Amniotic epithelial cell (primary cell): ENCODE results near the gene MRGPRX2.

Source experiments
- DNase-seq: peaks from one replicate; pipeline ENCODE4 v3.0.0-alpha.2; 2010; ENCODE audit warnings: low read depth

The MRGPRX2 gene

DNA sequence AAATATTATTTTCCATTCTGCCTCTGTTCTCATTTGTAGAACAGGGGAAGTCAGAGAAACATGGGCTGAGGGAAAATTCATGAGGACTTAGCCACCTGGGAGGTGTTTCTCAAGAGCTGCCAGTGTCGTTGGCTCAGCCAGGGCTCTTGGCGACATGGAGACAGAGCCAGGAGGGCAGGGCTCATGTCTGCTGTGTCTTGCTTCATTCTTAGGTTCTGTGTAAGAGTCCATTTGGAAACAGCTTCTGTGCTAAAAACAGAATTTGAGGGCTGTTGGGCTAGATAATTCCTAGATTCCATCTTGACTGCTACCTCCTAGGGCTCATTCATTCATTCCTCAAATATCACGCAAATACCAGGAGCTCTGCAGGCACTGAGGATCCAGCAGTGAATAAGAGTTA, 15.1 kb upstream of the MRGPRX2 start:
- no peak for DNase-seq

DNA sequence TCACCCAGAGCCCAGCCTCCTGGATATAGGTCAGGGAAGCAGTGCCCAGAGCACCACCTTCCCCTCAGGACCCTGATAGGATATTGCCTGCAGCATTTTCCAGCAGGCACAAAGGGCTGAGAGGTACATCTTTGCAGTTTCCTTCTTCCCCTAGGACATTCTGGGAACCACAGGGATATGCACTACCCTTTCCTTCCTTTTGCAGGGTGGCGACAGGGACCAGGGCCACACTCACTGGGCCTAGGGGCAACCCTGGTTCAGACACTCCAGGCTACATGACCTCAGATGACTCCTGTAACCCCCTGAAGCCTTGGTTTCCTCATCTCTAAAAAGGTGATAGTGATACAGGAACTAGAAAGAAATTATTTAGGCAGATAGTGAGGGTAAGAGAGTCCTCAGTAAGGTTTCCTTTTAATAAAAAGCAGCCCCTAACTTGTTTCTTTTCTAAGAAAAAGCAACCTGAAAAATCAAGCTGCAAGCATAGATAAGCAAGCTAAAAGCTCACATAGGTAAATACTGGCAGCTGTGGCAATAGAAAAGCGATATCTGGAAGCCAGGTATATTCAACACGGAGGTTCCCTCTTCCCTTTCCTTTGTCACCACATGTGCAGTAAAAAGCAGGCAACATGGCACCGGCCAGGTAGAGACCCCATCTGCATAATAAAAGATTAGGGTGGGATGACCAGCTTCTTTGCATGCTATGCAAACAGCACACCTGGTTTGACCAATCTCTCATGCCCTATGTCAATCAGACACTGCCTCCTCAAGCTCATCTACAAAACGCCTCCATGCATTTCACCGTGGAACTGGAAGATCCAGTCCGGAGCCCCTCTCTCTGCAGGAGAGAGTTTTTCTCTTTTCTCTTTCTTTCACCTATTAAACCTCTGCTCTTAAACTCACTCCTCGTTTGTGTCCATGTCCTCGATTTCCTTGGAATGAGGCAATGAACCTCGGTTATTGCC, 13.2 kb upstream of the MRGPRX2 start:
- DNase-seq: no peak

DNA sequence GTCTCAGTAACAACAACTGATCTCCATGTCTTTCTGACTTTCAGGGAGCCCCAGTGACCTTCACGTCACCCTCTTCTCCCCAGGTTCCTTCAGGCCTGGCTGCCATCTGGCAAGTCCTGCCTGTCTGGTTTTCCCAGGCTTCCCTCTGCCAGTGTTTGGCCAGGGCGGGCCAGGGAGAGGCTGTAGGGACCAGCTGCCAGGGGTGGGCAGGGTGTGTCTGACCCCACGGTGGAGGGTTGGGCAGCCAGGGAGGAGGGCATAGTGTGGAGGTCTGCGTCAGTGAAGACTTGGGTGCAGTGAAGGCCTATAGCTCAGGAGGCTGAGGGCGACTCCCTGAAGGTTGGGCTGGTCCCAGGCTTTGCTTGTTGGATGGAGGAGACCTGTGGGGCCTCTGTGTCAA, 11.9 kb upstream of the MRGPRX2 start:
- no peak for DNase-seq

DNA sequence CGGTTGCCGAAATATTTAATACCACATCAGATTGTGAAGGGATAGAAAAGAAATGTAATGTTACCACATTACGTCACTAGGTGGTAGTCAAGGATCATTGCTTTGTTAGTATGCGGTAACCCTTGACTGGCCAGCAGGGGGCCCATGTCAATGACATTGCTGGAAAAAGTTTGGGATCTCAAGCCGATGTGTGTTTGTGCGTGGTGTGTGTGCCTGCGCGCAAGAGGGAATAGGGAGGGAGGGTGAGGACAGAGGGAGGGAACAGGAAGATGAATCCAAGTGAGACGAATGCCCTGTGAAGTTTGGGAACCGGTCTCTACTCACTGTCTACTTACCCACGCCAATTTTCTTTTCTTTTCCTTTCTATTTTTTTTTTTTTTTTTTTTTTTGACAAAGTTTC, 10.7 kb upstream of the MRGPRX2 start:
- peak; percentile 76 for DNase-seq

DNA sequence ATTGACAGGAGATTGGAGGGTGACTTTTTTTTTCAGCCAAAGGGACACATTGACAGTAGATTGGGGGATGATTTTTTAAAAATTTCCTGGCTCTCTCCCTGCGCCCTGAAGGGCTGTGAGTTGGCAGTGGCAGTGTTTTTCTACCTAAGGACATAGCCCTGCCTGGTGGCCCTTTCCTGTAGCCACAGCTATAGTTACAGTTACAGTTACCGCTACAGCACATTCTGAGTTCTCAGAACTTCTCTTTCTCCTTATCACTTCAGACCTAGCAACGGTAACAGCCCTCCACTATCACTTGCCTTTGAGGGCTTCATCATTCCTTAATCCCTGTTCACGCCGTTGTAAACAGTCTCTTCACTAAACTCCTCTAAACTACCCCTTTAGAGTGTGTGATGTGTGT, 684 bp downstream of the MRGPRX2 start:
- no peak for DNase-seq

DNA sequence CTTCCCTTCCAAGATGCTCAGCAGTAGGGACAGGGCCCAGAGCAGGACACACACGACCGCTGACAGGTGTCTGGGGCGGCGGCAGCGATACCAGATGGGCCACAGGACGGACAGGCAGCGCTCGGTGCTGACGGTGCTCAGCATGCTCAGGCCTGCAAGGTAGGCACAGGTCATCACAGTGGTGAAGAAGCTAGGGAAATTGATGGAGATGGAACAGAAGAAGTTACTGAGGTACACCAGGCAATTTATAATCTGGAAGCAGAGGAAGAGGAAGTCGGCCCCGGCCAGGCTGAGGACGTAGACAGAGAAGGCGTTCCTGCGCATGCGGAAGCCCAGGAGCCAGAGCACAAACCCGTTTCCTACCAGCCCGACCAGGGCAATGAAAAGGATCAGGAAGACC, 4.6 kb downstream of the MRGPRX2 start:
- no peak for DNase-seq

DNA sequence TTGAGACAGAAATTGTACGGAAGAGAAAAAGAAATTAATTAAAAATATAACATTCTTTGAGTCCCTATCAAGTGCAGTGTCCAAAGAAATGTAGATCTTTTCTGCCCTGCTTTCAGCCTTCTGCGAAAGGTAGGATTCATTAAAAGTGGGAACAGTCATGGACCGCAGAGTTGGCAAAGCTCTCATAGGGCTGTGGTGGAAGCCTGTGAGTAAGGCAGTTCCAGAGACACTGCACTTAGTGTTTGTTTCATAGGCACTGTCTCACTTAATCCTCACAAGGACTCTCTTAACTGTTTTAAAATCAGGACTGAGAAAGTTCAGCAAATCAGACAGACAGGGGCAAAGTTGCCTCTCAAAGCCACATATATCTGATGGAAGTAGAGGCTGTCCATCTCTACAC, 5.5 kb downstream of the MRGPRX2 start:
- DNase-seq: no peak

DNA sequence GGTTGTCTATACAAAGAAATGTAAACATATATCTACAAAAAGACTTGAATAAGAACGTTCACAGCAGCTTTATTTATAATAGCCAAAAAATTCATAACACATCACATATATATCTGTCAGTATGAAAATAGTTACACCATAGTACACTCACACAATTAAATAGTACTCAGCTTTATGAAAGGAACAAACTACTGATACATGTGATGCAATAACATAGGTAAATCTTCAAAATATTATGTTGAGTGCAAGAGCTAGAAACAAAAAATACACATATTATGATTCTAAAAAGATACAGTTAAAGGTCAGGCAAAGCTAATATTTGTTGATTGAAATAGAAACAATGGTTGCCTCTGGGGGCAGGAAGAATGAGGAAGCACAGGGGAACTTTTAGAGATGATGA, 6.6 kb downstream of the MRGPRX2 start:
- no peak for DNase-seq

DNA sequence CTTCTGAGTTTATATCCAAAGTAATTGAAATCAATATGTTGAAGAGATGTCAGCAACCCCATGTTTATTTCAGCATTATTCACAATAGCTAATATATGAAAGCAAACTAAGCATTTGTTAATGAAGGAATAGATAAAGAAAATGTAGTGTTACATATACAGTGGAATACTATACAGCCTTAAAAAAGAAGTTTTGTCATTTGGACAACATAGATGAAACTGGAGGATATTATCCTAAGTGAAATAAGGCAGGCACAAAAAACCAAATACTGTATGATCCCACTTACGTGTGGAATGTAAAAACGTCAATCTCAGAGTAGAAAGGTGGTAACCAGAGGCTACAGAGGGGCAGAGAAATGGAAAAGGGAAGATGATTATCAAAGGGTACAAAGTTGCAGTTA, 10.2 kb downstream of the MRGPRX2 start:
- no peak for DNase-seq

DNA sequence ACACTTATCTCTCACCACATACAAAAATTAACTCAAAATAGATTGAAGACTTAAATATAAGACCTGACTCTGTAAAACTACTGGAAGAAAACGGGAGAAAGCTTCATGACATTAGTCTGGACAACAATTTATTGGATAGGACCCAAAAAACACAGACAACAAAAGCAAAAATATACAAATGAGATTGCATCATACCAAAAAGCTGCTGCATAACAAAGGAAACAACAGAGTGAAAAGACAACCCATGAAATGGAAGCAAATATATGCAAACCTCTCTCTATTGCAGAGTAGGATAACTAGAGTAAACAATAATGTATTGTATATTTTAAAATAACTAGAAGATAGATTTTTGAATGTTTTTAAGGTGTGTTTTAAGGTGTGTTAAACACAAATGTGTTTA, 11.2 kb downstream of the MRGPRX2 start:
- DNase-seq: no peak

DNA sequence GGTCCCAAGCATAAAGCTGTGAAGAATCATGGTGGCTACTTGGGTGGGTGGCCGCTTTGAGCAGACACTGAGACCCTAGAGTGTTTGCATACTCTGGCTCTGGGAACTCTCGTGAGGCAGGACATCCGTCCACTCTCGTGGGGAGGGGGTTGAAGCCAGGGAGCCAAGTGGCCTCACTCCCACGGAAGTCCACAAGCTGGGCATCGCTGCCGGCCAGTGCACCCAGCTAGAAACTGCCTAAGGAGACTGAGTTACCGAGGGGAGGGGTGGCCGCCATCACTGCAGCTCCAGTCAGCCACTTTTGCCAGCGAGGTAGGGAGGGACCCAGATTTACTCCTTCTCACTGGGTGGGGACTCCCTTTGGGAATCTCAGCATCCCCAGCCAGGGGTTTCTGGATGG, 20.5 kb downstream of the MRGPRX2 start:
- DNase-seq: no peak

DNA sequence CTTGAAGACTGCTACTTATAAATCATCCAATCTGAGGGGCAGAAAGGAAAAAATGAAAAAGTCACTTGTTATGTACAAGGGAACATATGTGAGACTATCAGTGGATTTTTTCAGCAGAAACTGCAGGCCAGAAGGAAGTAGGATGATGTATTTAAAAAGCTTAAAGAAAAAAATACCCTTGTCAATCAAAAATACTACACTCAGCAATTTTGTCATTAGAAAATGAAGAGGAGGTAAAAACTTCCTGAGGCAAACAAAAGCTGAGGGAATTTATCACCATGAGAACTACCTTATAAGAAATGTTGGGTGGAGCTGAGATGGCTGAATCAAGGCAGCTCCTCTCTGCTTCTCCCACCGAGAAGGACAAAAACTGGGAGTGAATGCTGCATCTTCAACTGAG, 21.1 kb downstream of the MRGPRX2 start:
- DNase-seq: no peak

DNA sequence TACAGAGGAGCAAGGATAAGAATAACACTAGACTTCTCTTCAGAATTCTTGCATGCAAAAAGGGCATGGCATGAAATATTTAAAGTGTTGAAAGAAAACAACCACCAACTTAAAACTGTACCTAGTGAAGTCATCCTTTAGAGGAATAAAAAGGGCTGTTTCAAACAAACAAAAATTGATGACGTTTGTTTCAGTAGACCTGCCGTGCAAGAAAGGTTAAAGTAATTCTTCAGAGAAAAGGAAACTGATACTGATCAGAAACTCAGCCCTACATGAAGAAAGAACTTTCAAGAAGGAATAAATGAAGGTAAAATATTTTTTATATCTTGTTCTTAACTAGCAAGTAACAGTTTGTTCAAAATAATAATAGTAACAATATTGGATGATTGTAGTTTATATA, 27.5 kb downstream of the MRGPRX2 start:
- DNase-seq: no peak

DNA sequence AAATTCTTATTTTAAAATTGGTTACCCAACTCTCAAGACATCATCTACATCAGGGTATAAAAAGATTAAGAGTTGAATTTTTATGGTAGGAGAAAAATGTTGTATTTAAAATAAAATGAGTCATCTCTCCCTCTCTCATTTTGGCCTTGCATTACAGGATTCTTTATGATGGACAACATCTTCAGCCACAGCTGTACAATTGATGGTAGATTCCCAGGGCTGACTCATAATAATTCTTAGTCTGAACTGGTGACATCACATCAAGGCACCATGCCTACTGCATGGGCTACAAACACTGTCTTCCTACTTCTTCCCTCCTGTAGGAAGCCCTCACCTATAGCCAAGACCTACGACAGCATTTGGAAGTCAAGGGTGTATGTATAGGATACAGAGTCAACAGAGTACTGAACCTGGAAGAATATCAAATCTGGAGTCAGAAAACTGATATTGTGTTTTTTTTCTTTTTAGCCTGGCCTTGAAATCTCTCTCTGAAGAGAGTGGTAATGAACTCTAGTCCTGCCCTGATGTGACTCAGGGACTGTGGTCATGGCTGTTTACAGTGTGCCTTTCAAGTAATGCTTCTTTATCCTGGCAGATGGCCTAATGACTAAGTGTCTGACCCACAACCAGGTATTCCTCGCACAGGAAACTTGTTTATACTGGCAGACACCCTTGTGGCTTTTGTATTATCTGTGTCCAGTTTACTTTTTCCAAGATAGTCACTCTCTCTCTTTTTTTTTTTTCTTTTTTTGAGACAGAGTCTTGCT, 32.5 kb downstream of the MRGPRX2 start:
- DNase-seq: peak; percentile 75

DNA sequence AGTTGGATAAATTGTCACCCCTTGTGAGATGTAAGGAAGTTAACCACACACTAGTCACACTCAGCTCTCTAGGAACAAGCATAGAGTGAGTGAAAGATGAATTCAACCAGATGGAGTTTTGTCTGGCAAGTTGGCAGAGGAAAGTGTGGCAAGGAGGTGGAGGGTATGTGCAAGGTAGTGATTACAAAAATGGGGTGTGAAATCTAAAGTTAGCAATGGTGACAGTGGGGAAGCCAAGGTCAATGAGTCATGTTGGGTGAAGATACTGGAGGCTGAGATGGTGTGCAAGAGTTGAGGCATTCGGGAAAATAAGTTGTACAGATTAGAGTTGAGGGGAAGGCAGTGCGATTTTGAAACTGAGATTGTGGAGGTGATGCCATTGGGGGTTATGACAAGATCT, 33.7 kb downstream of the MRGPRX2 start:
- DNase-seq: no peak

DNA sequence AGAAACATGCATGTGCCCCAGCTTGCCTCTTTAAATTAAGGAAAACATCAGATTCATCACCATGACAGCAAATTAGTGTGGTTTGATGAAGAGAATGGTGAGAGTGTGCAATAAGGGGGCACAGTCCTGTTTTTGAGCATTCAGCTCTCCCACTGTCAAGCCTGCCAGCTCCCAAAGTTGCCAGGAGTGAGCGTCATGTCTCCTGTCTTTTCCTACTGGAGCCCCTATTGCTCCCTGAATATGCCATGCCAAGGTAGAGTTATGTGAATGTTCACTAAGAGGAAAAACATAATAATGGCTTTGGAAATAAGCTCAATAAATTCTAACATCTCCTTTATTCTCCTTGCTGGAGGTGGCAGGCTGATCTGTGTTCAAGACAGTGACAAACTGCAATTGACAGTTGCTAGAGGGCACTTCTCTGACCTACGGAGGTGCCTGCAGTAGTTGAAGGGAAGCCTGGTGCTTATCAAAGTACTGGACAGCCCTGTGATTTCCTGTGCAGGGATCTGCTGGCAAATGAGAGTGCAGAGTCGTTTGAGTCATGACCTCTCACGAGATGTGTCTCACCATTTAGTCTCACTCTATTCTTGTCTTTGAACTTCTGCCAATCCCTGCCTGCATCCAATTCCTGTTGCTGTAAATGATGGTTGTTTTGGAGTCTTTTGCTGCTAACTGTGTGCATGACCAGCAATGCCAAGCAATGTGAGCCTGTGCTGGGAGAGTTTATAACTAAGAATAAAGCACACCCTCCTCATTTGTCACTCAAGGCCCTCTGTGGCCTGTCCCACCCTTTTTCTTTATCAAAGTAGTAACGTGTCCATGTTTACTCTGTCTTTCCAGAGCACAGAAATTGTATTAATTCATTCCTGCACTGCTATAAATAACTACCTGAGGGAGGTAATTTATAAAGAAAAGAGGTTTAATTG, 34.8 kb downstream of the MRGPRX2 start:
- peak; percentile 1 for DNase-seq

DNA sequence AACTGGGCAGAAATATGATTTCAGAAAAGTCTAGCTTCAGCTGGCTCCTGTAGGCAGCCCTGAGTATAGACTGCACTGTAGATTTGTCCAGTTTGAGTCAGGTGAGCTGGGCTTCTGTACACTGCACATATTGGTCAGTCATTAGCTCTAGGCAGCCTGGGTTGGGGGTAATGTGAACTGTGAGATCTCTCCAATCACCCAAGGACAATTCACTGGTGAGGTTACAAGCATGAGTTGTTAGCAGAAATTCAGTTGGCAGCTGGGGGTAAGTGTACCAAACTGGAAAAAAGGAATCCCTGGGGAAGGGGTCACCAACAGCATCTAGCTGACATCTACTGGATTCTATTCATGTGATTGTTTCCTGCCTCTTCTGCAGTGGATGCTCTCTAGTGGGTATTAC, 39.7 kb downstream of the MRGPRX2 start:
- no peak for DNase-seq

DNA sequence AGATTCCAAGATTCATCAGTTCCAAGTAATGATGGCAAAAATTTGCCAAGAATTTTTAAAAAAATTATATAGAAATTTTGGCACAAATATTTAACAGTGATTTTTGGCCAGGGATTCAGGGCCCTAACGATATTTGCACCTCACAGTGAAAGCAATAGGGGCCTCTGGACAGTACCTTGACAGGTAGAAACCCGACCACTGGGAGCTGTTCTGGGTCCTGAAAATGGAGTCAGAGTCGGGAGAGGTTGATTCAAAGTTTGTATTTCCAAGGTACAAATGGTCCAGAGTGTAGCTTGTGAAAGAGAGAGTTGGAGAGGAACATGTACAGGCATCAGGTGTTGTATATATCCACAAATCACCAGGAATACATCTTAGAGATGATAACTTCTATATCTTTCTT, 41.6 kb downstream of the MRGPRX2 start:
- DNase-seq: peak; percentile 3

DNA sequence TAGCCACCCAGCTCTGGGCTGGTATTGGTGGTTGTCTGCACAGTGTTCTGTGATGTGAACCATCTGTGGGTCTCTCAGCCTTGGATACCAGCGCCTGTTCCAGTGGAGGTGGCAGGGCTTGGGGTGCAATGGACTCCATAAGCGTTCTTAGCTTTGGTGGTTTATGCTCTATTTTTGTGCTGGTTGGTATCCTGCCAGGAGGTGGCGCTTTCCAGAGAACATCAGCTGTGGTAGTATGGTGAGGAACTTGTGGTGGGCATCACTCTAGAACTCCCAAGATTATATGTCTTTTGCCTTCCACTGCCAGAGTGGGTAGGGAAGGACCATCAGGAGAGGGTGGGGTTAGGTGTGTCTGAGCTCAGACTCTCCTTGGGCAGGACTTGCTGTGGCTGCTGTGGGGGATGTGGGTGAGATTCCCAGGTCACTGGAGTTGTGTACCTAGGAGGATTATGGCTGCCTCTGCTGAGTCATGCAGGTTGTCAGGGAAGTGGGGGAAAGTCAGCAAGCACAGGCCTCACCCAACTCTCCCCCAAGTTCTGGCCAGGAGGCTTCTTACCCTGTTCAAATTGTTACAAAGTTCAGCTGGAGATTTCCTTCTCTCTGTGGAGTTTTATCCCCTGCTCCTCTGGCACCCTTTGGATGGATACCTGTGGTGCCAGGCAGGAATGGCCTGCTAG, 47.2 kb downstream of the MRGPRX2 start:
- DNase-seq: no peak

DNA sequence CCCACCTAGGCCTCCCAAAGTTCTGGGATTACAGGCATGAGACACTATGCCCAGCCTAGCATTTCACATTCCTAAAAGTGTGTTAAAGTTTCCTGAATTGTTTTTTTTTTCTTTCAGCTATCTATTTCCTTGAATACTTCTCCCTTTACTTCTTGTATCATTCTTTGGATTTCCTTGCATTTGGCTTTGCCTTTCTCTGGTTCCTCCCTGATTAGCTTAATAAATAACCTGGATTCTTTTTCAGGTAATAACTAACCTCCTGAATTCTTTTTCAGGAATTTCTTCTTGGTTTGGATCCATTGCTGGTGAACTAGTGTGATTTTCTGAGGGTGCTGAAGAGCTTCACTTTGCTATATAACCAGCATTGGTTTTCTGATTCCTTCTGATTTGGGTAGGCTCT, 47.9 kb downstream of the MRGPRX2 start:
- DNase-seq: no peak
